Measurements from ENCODE around the gene ZNF451.

ZNF451 gene

GRCh38 chr6:57147955-57148858 lies 58.2 kb downstream of the ZNF451 start:
- no peak for DNase-seq (ENCODE audit: low read depth)

GRCh38 chr6:57158658-57159057 lies 68.7 kb downstream of the ZNF451 start:
- no peak for DNase-seq (ENCODE audit: low read depth)

GRCh38 chr6:57159127-57159526 lies 69.1 kb downstream of the ZNF451 start:
- no peak for DNase-seq (ENCODE audit: low read depth)

- DNase-seq (ENCODE audit: low read depth) = no peak
Measured at GRCh38 chr6:57162028-57162427, 72.0 kb downstream of the ZNF451 start.

GRCh38 chr6:57162516-57162915 lies 72.5 kb downstream of the ZNF451 start:
- no peak for DNase-seq (ENCODE audit: low read depth)

GRCh38 chr6:57163956-57164355 lies 74.0 kb downstream of the ZNF451 start:
- DNase-seq (ENCODE audit: low read depth) = no peak

- no peak for DNase-seq (ENCODE audit: low read depth)
Measured at GRCh38 chr6:57165080-57165479, 75.1 kb downstream of the ZNF451 start.

GRCh38 chr6:57172136-57173055 lies 82.4 kb downstream of the ZNF451 start, which contains the start of gene BAG2:
BAG2 (plus strand) TSS chr6:57172326; CDS start chr6:57172698, 372 bp downstream.
- peak; percentile 78 for DNase-seq (ENCODE audit: low read depth)

GRCh38 chr6:57173056-57173885 lies 83.3 kb downstream of the ZNF451 start:
- no peak for DNase-seq (ENCODE audit: low read depth)

- DNase-seq (ENCODE audit: low read depth) = no peak
Measured at GRCh38 chr6:57173886-57174510, 84.0 kb downstream of the ZNF451 start.

GRCh38 chr6:57174511-57174907 lies 84.5 kb downstream of the ZNF451 start:
- DNase-seq (ENCODE audit: low read depth) = no peak

- DNase-seq (ENCODE audit: low read depth) = no peak
Measured at GRCh38 chr6:57177545-57178265, 87.7 kb downstream of the ZNF451 start.

GRCh38 chr6:57180596-57180995 lies 90.6 kb downstream of the ZNF451 start:
- DNase-seq (ENCODE audit: low read depth) = no peak

- DNase-seq (ENCODE audit: low read depth) = no peak
Measured at GRCh38 chr6:57182017-57182432, 92.0 kb downstream of the ZNF451 start.

- DNase-seq (ENCODE audit: low read depth) = no peak
Measured at GRCh38 chr6:57183336-57183735, 93.3 kb downstream of the ZNF451 start.

GRCh38 chr6:57190140-57190539 lies 100.2 kb downstream of the ZNF451 start:
- DNase-seq (ENCODE audit: low read depth) = no peak

GRCh38 chr6:57193177-57193576 lies 103.2 kb downstream of the ZNF451 start:
- DNase-seq (ENCODE audit: low read depth) = no peak

GRCh38 chr6:57195457-57195856 lies 105.5 kb downstream of the ZNF451 start:
- no peak for DNase-seq (ENCODE audit: low read depth)

- no peak for DNase-seq (ENCODE audit: low read depth)
Measured at GRCh38 chr6:57198926-57199636, 109.1 kb downstream of the ZNF451 start.

GRCh38 chr6:57201718-57202117 lies 111.7 kb downstream of the ZNF451 start:
- no peak for DNase-seq (ENCODE audit: low read depth)
